Measurements from ENCODE around the gene LRRC31.

LRRC31 gene

GRCh38 chr3:169865176-169865767 is 4.5 kb downstream of the LRRC31 start:
- in situ Hi-C loops (cut with HindIII; ENCODE audit: low sequenced_read_pairs) = no loop called here
- DNase-seq (ENCODE audit: low read depth) = no peak
- TF ChIP-seq CTCF (IDR thresholded peaks at IDR 0.05; ENCODE audit: low read depth, low read length, missing control alignments) = no peak
- H3K4me3 ChIP-seq (ENCODE audit: low read depth, low read length) = no peak overlapping the region

- in situ Hi-C loops (cut with HindIII; ENCODE audit: low sequenced_read_pairs) = no loop called here
- no peak for TF ChIP-seq CTCF (IDR thresholded peaks at IDR 0.05; ENCODE audit: low read depth, low read length, missing control alignments)
- no peak for DNase-seq (ENCODE audit: low read depth)
Observed at GRCh38 chr3:169864270-169864669, 5.5 kb downstream of the LRRC31 start.

GRCh38 chr3:169863458-169863899 is 6.3 kb downstream of the LRRC31 start:
- no peak overlapping the region for H3K4me3 ChIP-seq (ENCODE audit: low read depth, low read length)
- peak; percentile 90 for TF ChIP-seq CTCF (IDR thresholded peaks at IDR 0.05; ENCODE audit: low read depth, low read length, missing control alignments)
- DNase-seq (ENCODE audit: low read depth) = peak; percentile 67
- in situ Hi-C loops (cut with HindIII; ENCODE audit: low sequenced_read_pairs) = no loop called here

More at GRCh38 chr3:169864270-169864669, 5.5 kb downstream of the LRRC31 start:
- H3K4me3 ChIP-seq (ENCODE audit: low read depth, low read length) = no peak overlapping the region

- in situ Hi-C loops (cut with HindIII; ENCODE audit: low sequenced_read_pairs) = no loop called here
- DNase-seq (ENCODE audit: low read depth) = no peak
- H3K4me3 ChIP-seq (ENCODE audit: low read depth, low read length) = no peak overlapping the region
- no peak for TF ChIP-seq CTCF (IDR thresholded peaks at IDR 0.05; ENCODE audit: low read depth, low read length, missing control alignments)
Observed at GRCh38 chr3:169861871-169862270, 7.9 kb downstream of the LRRC31 start.

GRCh38 chr3:169857811-169858210 is 11.9 kb downstream of the LRRC31 start:
- in situ Hi-C loops (cut with HindIII; ENCODE audit: low sequenced_read_pairs) = no loop called here
- DNase-seq (ENCODE audit: low read depth) = no peak
- no peak overlapping the region for H3K4me3 ChIP-seq (ENCODE audit: low read depth, low read length)
- no peak for TF ChIP-seq CTCF (IDR thresholded peaks at IDR 0.05; ENCODE audit: low read depth, low read length, missing control alignments)

- no peak for DNase-seq (ENCODE audit: low read depth)
- no peak overlapping the region for H3K4me3 ChIP-seq (ENCODE audit: low read depth, low read length)
- in situ Hi-C loops (cut with HindIII; ENCODE audit: low sequenced_read_pairs) = no loop called here
- TF ChIP-seq CTCF (IDR thresholded peaks at IDR 0.05; ENCODE audit: low read depth, low read length, missing control alignments) = no peak
Observed at GRCh38 chr3:169855514-169855913, 14.2 kb downstream of the LRRC31 start.
